Measurements from ENCODE around the gene DDX4. TPM values are rescaled to one million over a fixed set of nuclear protein-coding genes. Genes with fewer than 3 reads are reported as not detected.

DDX4 gene
- total and polyA plus RNA-seq, 9 of the 15 experiments (the other 6 are each of a cell fraction or from before 2014, with no cell fraction given), result not detected

- TF ChIP-seq MITF (IDR thresholded peaks at IDR 0.05) (no peak), HDGF (IDR thresholded peaks at IDR 0.05) (no peak), ZNF79 (CRISPR knock-in tag; IDR thresholded peaks at IDR 0.05; ENCODE audit: low read depth) (no peak), HMG20B (CRISPR knock-in tag; IDR thresholded peaks at IDR 0.05) (no peak)
These were observed 45.8 kb upstream of the DDX4 start (continued) for GRCh38 chr5:55692106-55692417.

- FAIRE-seq (no peak), DNase-seq (ENCODE audit: extremely low read depth in 1 of 4, low spot score in 3 of 4) (no peak), ATAC-seq (no peak)
- H3K27me3 ChIP-seq (ENCODE audit: control insufficient read depth in 2 of 2, insufficient read depth in 2 of 2, low read length in 2 of 2), result no peaks in the 10 kb centered on the region
- H3K9ac ChIP-seq (ENCODE audit: insufficient read depth in 1 of 2, low read depth in 2 of 2, low read length in 2 of 2), result no peak overlapping the region
- H3K27ac ChIP-seq (ENCODE audit: extremely low read depth, low read depth, low read length), result no peak overlapping the region
- H3K9me3 ChIP-seq (replicated peaks; ENCODE audit: control insufficient read depth, insufficient read depth, low read depth, low read length), result no peaks in the 10 kb centered on the region
- no TSS peak for BruUV-seq (replicated peaks)
- ChIA-PET CTCF (ENCODE audit: low intra/inter-chr PET ratio) (interaction anchor here (0.6 to 1.9 kb wide), 8 partner anchors 142 to 1168 kb away, joined by 3 to 11 read pairs (median 6); partner anchors contain the start of genes CDC20B and MCIDAS), POLR2A (interaction anchor here (0.7 to 1.2 kb wide), 3 partner anchors 8 to 519 kb away, joined by 3 read pairs; partner anchors contain the start of gene CDC20B)
- WGBS (ENCODE audit: insufficient coverage, low coverage, missing lambda C conversion rate), result 50% methylated on average over 1 of the region's 1 CpG
- no peak overlapping the region for H3K4me2 ChIP-seq (ENCODE audit: insufficient read depth, low read length)
- in situ Hi-C loops (cut with MboI), result loop anchor here (10.0 kb wide), 1 partner anchor 518 kb away; the partner anchor contains the start of gene CDC20B
- 0 out of 2 replicates have a peak, but pooled peaks cover 4% of the 10 kb centered on the region for H4K20me1 ChIP-seq (replicated peaks; ENCODE audit: control insufficient read depth, insufficient read depth, low read length)
- H3K9me1 ChIP-seq (ENCODE audit: control insufficient read depth, insufficient read depth, low read length), result no peaks in the 10 kb centered on the region
- intact Hi-C loops (cut with micrococcal nuclease), result loop anchor here (2.0 to 5.0 kb wide), 4 partner anchors 285 to 520 kb away; partner anchors contain the start of gene CDC20B
- H3K79me2 ChIP-seq (ENCODE audit: control insufficient read depth, insufficient read depth, low read length), result no peaks in the 10 kb centered on the region
- H3K4me3 ChIP-seq, result no peak overlapping the region
- H3K4me1 ChIP-seq (replicated peaks in 1 of 2; ENCODE audit: control insufficient read depth in 2 of 2, insufficient read depth in 2 of 2, low read length in 2 of 2), result no peaks in the 10 kb centered on the region
- no peak overlapping the region for H2AFZ ChIP-seq (ENCODE audit: low read depth, low read length)
- TF ChIP-seq FIP1L1 (IDR thresholded peaks at IDR 0.05; ENCODE audit: low read depth, low read length, poor library complexity, severe bottlenecking) (no peak), ZNF586 (CRISPR knock-in tag; conservative IDR thresholded peaks at IDR 0.05) (no peak), YY1 (IDR thresholded peaks at IDR 0.05; ENCODE audit: borderline replicate concordance in 1 of 3, control insufficient read depth in 1 of 3, extremely low read depth in 1 of 3, insufficient read depth in 3 of 3, insufficient read length in 1 of 3, insufficient replicate concordance in 2 of 3, low read depth in 1 of 3, low read length in 2 of 3) (no peak), MAZ (CRISPR knock-in tag; conservative IDR thresholded peaks at IDR 0.05 in 1 of 2, IDR thresholded peaks at IDR 0.05 in 1 of 2) (no peak), SETDB1 (IDR thresholded peaks at IDR 0.05; ENCODE audit: low read length) (no peak), CHCHD3 (CRISPR knock-in tag; IDR thresholded peaks at IDR 0.05) (no peak), ZNF639 (CRISPR knock-in tag; conservative IDR thresholded peaks at IDR 0.05 in 1 of 2, IDR thresholded peaks at IDR 0.05 in 1 of 2) (no peak), FOS (IDR thresholded peaks at IDR 0.05; ENCODE audit: extremely low read depth, insufficient read length) (no peak)
- TF ChIP-seq, protein P1, sequence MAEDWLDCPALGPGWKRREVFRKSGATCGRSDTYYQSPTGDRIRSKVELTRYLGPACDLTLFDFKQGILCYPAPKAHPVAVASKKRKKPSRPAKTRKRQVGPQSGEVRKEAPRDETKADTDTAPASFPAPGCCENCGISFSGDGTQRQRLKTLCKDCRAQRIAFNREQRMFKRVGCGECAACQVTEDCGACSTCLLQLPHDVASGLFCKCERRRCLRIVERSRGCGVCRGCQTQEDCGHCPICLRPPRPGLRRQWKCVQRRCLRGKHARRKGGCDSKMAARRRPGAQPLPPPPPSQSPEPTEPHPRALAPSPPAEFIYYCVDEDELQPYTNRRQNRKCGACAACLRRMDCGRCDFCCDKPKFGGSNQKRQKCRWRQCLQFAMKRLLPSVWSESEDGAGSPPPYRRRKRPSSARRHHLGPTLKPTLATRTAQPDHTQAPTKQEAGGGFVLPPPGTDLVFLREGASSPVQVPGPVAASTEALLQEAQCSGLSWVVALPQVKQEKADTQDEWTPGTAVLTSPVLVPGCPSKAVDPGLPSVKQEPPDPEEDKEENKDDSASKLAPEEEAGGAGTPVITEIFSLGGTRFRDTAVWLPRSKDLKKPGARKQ (CRISPR knock-in tag; IDR thresholded peaks at IDR 0.05), result no peak
- peaks cover 4% of the 10 kb centered on the region; the same call in 1 of the 3 replicates for H3K36me3 ChIP-seq (ENCODE audit: control insufficient read depth, insufficient read depth, low read length)
These were observed 45.4 kb upstream of the DDX4 start for GRCh38 chr5:55692509-55692908.
